HG03066 (cell line): ENCODE data around the gene ATXN7L1.
A peak's percentile ranks its signal among the peaks of the same experiment; 100 is the strongest.

Source experiments
- ATAC-seq: cut with Tn5 transposase; IDR thresholded peaks from one replicate; pipeline ENCODE4 v1.9.1; 2021; ENCODE audit warnings: low read depth; ENCODE audit not compliant: unreplicated experiment

ATXN7L1 gene

GRCh38 chr7:105654095-105654686 is 222.2 kb downstream of the ATXN7L1 start:
- ATAC-seq, result no peak

- ATAC-seq, result no peak
Observed at GRCh38 chr7:105653441-105654005, 222.9 kb downstream of the ATXN7L1 start.

GRCh38 chr7:105652359-105652993 is 223.9 kb downstream of the ATXN7L1 start:
- ATAC-seq, result peak; percentile 55

- no peak for ATAC-seq
Observed at GRCh38 chr7:105651798-105652197, 224.6 kb downstream of the ATXN7L1 start.

- ATAC-seq, result no peak
Observed at GRCh38 chr7:105650382-105650970, 225.9 kb downstream of the ATXN7L1 start.

GRCh38 chr7:105649727-105650381 is 226.5 kb downstream of the ATXN7L1 start:
- ATAC-seq, result no peak

GRCh38 chr7:105648561-105649401 is 227.6 kb downstream of the ATXN7L1 start:
- ATAC-seq, result no peak

GRCh38 chr7:105647591-105647990 is 228.8 kb downstream of the ATXN7L1 start:
- ATAC-seq, result no peak

- ATAC-seq, result no peak
Observed at GRCh38 chr7:105644937-105645336, 231.5 kb downstream of the ATXN7L1 start.

GRCh38 chr7:105643851-105644250 is 232.5 kb downstream of the ATXN7L1 start:
- no peak for ATAC-seq

- no peak for ATAC-seq
Observed at GRCh38 chr7:105643384-105643783, 233.0 kb downstream of the ATXN7L1 start.

- no peak for ATAC-seq
Observed at GRCh38 chr7:105642264-105642663, 234.1 kb downstream of the ATXN7L1 start.

- no peak for ATAC-seq
Observed at GRCh38 chr7:105640956-105641810, 235.2 kb downstream of the ATXN7L1 start.

GRCh38 chr7:105639667-105640493 is 236.5 kb downstream of the ATXN7L1 start:
- ATAC-seq, result no peak

- no peak for ATAC-seq
Observed at GRCh38 chr7:105638902-105639495, 237.4 kb downstream of the ATXN7L1 start.

- ATAC-seq, result no peak
Observed at GRCh38 chr7:105638334-105638733, 238.1 kb downstream of the ATXN7L1 start.

GRCh38 chr7:105637755-105638154 is 238.6 kb downstream of the ATXN7L1 start:
- ATAC-seq, result no peak

- no peak for ATAC-seq
Observed at GRCh38 chr7:105636982-105637381, 239.4 kb downstream of the ATXN7L1 start.
